HG02852 (cell line): ENCODE measurements around the gene COL12A1.
"Not testable (repeated sequence)": the region's sequence is repeated elsewhere in the genome, so short reads cannot be mapped to it uniquely, and the experiment has no call there.

Experiments
- ATAC-seq: cut with Tn5 transposase; IDR thresholded peaks from one replicate; pipeline ENCODE4 v1.9.1; 2021; ENCODE audit warnings: mild to moderate bottlenecking, moderate library complexity; ENCODE audit not compliant: unreplicated experiment

Gene COL12A1

GRCh38 chr6:75213112-75213511 is 7.3 kb upstream of the COL12A1 start:
- ATAC-seq: no peak

- ATAC-seq: no peak
Observed at GRCh38 chr6:75211920-75212590, 6.2 kb upstream of the COL12A1 start.

GRCh38 chr6:75210885-75211739 is 5.3 kb upstream of the COL12A1 start:
- ATAC-seq: no peak

- no peak for ATAC-seq
Observed at GRCh38 chr6:75209184-75209723, 3.4 kb upstream of the COL12A1 start.

GRCh38 chr6:75208298-75209183 is 2.7 kb upstream of the COL12A1 start:
- ATAC-seq: peak; percentile 69

GRCh38 chr6:75206576-75207342 is 906 bp upstream of the COL12A1 start:
- ATAC-seq: no peak

GRCh38 chr6:75204959-75205775 is 686 bp downstream of the COL12A1 start:
- ATAC-seq: no peak

- ATAC-seq: no peak
Observed at GRCh38 chr6:75204217-75204958, 1.5 kb downstream of the COL12A1 start.

GRCh38 chr6:75203721-75204120 is 2.1 kb downstream of the COL12A1 start:
- no peak for ATAC-seq

- no peak for ATAC-seq
Observed at GRCh38 chr6:75202676-75203131, 3.1 kb downstream of the COL12A1 start.

GRCh38 chr6:75201901-75202672 is 3.8 kb downstream of the COL12A1 start:
- no peak for ATAC-seq

- ATAC-seq: no peak
Observed at GRCh38 chr6:75201021-75201420, 4.8 kb downstream of the COL12A1 start.

- no peak for ATAC-seq
Observed at GRCh38 chr6:75199889-75200288, 6.0 kb downstream of the COL12A1 start.

- no peak for ATAC-seq
Observed at GRCh38 chr6:75196081-75196687, 9.7 kb downstream of the COL12A1 start.

GRCh38 chr6:75188221-75188925 is 17.5 kb downstream of the COL12A1 start:
- ATAC-seq: no peak

- ATAC-seq: not testable (repeated sequence)
Observed at GRCh38 chr6:75186581-75186980, 19.3 kb downstream of the COL12A1 start.

GRCh38 chr6:75183099-75183541 is 22.7 kb downstream of the COL12A1 start:
- no peak for ATAC-seq
